Ovary (tissue), 9 donors: Measurements from ENCODE around the gene HTR3A. TPM values are rescaled to one million over a fixed set of nuclear protein-coding genes. Genes with fewer than 3 reads are reported as not detected.

Experiments
- DNase-seq, 5 donors: peaks; one replicate each; pipeline ENCODE4 v3.0.0-alpha.2; 2019 to 2020
- H3K27ac ChIP-seq, 2 donors: fragments of 200-600 bp; one replicate each; pipeline versions ENCODE4 v1.5.1 to v1.8.0; 2019 to 2022
- H3K27me3 ChIP-seq: fragments of 200-600 bp; one replicate; pipeline ENCODE4 v1.8.0; 2022
- H3K36me3 ChIP-seq: fragments of 200-600 bp; sonication (generic); one replicate; pipeline ENCODE4 v1.5.1; 2019
- H3K4me1 ChIP-seq: one replicate; pipeline ENCODE4 v1.8.1; 2013; ENCODE audit warnings: mild to moderate bottlenecking, moderate library complexity; ENCODE audit not compliant: insufficient read depth
- H3K4me3 ChIP-seq: fragments of 200-600 bp; sonication (generic); one replicate; pipeline ENCODE4 v1.5.1; 2017
- H3K9me3 ChIP-seq, 2 donors: fragments of 200-600 bp in 1 of 2; sonication (generic) in 1 of 2; one replicate each; pipeline versions ENCODE4 v1.5.1 to v1.8.1; 2013 to 2019; ENCODE audit warnings: mild to moderate bottlenecking in 1 of 2, moderate library complexity in 1 of 2
- EP300 ChIP-seq: sonication (generic); formaldehyde crosslinking; IDR thresholded peaks from one replicate; pipeline ENCODE4 v1.6.1; 2017; ENCODE audit warnings: antibody characterized with exemption
- POLR2A ChIP-seq: fragments of 450-650 bp; IDR thresholded peaks from one replicate; pipeline ENCODE4 v1.6.1; 2017; ENCODE audit warnings: antibody characterized with exemption, mild to moderate bottlenecking, moderate library complexity
- WGBS, 3 donors: extraction: QIAGEN DNeasy Blood & Tissue Kit in 1 of 3; methylation state at CpG; one replicate each; pipeline versions ENCODE4 v1.1.5 to v1.1.7; 2013 to 2017; 5-methylcytosine and 5-hydroxymethylcytosine counted together
- intact Hi-C, 4 donors: fragments of 100-400 bp; cut with DNase I; formaldehyde crosslinking; loops; one replicate each; pipeline versions ENCODE4 v1.11.0 to v1.15.1; 2022 to 2023
- polyA plus RNA-seq, 2 donors: library from polyadenylated mRNA; stranded (reverse); fragments of 200-250 nt in 1 of 2; fragments of 350-450 nt in 1 of 2; fragmentation: Illumina TruSeq in 1 of 2; extraction: RNeasy Lipid Tissue Mini Kit (QIAGEN cat#74804) in 1 of 2; gene quantifications; one replicate each; pipeline ENCODE4 v1.2.3, GENCODE V29; 2013 to 2014
- total RNA-seq, 7 donors: library from RNA; depleted of rRNA in 2 of 7; stranded (reverse); fragments of >200 nt in 2 of 7; fragmentation: NEBNext Ultra II Directional in 3 of 7; extraction: Animal tissue kit (Norgen Biotek cat#: 25700) in 3 of 7; gene quantifications; one replicate each; pipeline versions ENCODE4 v1.1.0 to v1.2.4, GENCODE V29; 2016 to 2023
- TF ChIP-seq, protein P1 (sequence below), 3 donors: fragments of 450-650 bp in 2 of 3; fragments of 200-600 bp in 1 of 3; IDR thresholded peaks; one replicate each; pipeline versions ENCODE4 v1.5.1 to v1.8.0; 2016 to 2022; ENCODE audit warnings: antibody characterized with exemption in 3 of 3, mild to moderate bottlenecking in 1 of 3
- donor health status: DM: no; HTN: no; CAD: no; lungs with moderate emphysema.
- donor health status: DM: no; HTN: no; CAD: no.
- donor health status: Bipolar disorder and iron deficiency.
- donor health status: DM: yes; HTN: yes; CAD: no.
- donor health status: DM: no; HTN: no; CAD: no.
- donor health status: DM: yes; HTN: yes; CAD: no.

The HTR3A gene
- total and polyA plus RNA-seq, 9 donors: not detected

GRCh38 chr11:114031246-114031966, 56.5 kb downstream of the HTR3A start:
- intact Hi-C loops: no loop called here
- Histone ChIP-seq H3K9me3 (no peaks in the 10 kb centered on the region), H3K27me3 (no peaks in the 10 kb centered on the region), H3K4me3 (no peak overlapping the region), H3K4me1 (no peaks in the 10 kb centered on the region), H3K36me3 (no peaks in the 10 kb centered on the region), H3K27ac (no peak overlapping the region)
- WGBS, 3 donors: 55 to 72% (median 67%) methylated on average over 18 of the region's 18 CpGs
- no peak for DNase-seq
- TF ChIP-seq POLR2A: no peak
- TF ChIP-seq, protein P1, sequence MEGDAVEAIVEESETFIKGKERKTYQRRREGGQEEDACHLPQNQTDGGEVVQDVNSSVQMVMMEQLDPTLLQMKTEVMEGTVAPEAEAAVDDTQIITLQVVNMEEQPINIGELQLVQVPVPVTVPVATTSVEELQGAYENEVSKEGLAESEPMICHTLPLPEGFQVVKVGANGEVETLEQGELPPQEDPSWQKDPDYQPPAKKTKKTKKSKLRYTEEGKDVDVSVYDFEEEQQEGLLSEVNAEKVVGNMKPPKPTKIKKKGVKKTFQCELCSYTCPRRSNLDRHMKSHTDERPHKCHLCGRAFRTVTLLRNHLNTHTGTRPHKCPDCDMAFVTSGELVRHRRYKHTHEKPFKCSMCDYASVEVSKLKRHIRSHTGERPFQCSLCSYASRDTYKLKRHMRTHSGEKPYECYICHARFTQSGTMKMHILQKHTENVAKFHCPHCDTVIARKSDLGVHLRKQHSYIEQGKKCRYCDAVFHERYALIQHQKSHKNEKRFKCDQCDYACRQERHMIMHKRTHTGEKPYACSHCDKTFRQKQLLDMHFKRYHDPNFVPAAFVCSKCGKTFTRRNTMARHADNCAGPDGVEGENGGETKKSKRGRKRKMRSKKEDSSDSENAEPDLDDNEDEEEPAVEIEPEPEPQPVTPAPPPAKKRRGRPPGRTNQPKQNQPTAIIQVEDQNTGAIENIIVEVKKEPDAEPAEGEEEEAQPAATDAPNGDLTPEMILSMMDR (IDR thresholded peaks at IDR 0.05): no peak
- TF ChIP-seq EP300: no peak

DNA sequence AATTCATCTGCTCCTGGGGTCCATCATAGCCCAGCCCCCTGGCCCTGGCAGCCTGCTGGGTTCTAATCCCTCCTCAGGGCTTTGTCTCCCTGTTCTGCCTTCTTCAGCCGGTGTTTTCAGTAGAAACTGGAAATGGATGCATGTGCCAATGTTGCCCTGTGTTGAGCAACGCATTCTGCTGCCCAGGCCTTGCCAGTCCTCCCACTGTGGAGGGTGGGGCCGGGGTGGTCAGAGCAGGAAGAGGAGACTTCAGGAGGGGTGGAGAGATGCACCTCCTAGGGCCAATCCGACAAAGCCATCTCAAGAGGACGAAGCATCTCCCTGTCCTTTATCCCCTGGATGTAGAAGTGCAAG, 57.0 kb downstream of the HTR3A start:
- no peak for DNase-seq
- Histone ChIP-seq H3K36me3 (no peaks in the 10 kb centered on the region), H3K9me3 (no peaks in the 10 kb centered on the region), H3K4me3 (no peak overlapping the region), H3K4me1 (peaks cover 1% of the 10 kb centered on the region), H3K27me3 (no peaks in the 10 kb centered on the region), H3K27ac (no peak overlapping the region)
- TF ChIP-seq POLR2A (no peak), EP300 (no peak)
- TF ChIP-seq, protein P1 (IDR thresholded peaks at IDR 0.05): no peak
- 77 to 87% (median 83%) methylated on average over 5 of the region's 5 CpGs for WGBS, 3 donors
- intact Hi-C loops: no loop called here

DNA sequence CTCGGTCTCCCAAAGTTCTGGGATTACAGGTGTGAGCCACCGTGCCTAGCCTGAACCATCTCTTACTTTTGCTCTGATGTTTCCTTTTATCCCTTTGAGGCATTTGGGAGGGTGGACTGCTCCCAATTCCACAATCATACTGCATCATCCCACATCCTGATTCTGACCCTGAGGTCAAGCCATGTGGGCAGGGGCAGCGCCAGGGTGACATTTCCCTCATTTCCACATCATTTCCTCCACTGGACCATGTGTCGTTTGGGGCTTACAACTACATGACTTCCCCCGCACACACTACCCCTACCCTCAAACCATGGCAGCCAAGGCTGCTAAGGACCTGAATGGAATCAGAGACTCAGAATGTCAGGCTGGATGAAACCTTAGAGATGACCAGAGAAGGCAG, 58.2 kb downstream of the HTR3A start:
- no peak overlapping the region for H3K27ac ChIP-seq
- no peak overlapping the region for H3K4me3 ChIP-seq
- H3K36me3 ChIP-seq: no peaks in the 10 kb centered on the region
- no peak for DNase-seq
- no peaks in the 10 kb centered on the region for H3K9me3 ChIP-seq
- TF ChIP-seq EP300: no peak
- TF ChIP-seq POLR2A: no peak
- TF ChIP-seq, protein P1 (IDR thresholded peaks at IDR 0.05): no peak
- no peaks in the 10 kb centered on the region for H3K27me3 ChIP-seq
- intact Hi-C loops: no loop called here
- WGBS, 3 donors: 90 to 92% (median 91%) methylated on average over 5 of the region's 5 CpGs
- peaks cover 1% of the 10 kb centered on the region for H3K4me1 ChIP-seq

DNA sequence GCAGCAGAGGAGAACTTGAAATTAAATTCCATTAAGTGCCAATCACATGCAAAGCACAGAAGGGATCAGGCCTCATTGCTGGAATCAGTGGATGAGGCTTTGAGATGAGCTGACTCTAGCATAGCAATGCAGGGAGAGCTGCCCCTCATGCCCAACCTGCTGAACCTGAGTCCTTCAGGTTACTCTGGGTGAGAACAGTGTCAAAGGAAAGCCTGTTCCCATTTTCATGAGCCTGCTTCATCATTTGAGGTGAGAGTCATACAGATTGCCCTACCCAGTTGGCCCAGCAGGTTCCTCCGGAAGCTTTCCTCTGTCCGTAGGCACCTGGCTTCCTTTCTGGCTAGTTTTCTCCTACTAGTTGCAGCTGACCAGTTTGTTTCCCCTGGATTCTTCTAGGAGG, 58.7 kb downstream of the HTR3A start:
- no peaks in the 10 kb centered on the region for H3K27me3 ChIP-seq
- TF ChIP-seq, protein P1 (IDR thresholded peaks at IDR 0.05): no peak
- TF ChIP-seq EP300: no peak
- TF ChIP-seq POLR2A: no peak
- H3K4me3 ChIP-seq: no peak overlapping the region
- H3K4me1 ChIP-seq: peaks cover 1% of the 10 kb centered on the region
- no peak overlapping the region for H3K27ac ChIP-seq
- 91 to 100% (median 98%) methylated on average over 2 of the region's 2 CpGs for WGBS, 3 donors
- DNase-seq: no peak
- H3K36me3 ChIP-seq: no peaks in the 10 kb centered on the region
- intact Hi-C loops: no loop called here
- H3K9me3 ChIP-seq: no peaks in the 10 kb centered on the region
